HG02798 (cell line): ENCODE measurements around the gene GLS.
"Not testable (repeated sequence)": the region's sequence is repeated elsewhere in the genome, so short reads cannot be mapped to it uniquely, and the experiment has no call there.

Experiments
- ATAC-seq: cut with Tn5 transposase; IDR thresholded peaks from one replicate; pipeline ENCODE4 v1.9.1; 2021; ENCODE audit warnings: mild to moderate bottlenecking; ENCODE audit not compliant: unreplicated experiment, poor library complexity

The GLS gene

GRCh38 chr2:190880378-190881083 lies at the start of gene GLS:
Gene GLS, plus strand, starts transcription at chr2:190880821. Its CDS starts 264 bp downstream, at chr2:190881085.
- peak; percentile 79 for ATAC-seq

- no peak for ATAC-seq
These were observed 48.7 kb upstream of the GLS start for GRCh38 chr2:190831941-190832340.

- no peak for ATAC-seq
These were observed 45.8 kb upstream of the GLS start for GRCh38 chr2:190834890-190835208.

GRCh38 chr2:190835303-190835930 lies 45.2 kb upstream of the GLS start:
- ATAC-seq, result no peak

- ATAC-seq, result no peak
These were observed 43.9 kb upstream of the GLS start for GRCh38 chr2:190836767-190837166.

GRCh38 chr2:190837420-190837819 lies 43.2 kb upstream of the GLS start:
- ATAC-seq, result no peak

GRCh38 chr2:190837952-190838361 lies 42.7 kb upstream of the GLS start:
- ATAC-seq, result no peak

- no peak for ATAC-seq
These were observed 42.1 kb upstream of the GLS start for GRCh38 chr2:190838492-190838910.

GRCh38 chr2:190840569-190841172 lies 40.0 kb upstream of the GLS start:
- ATAC-seq, result no peak

GRCh38 chr2:190841707-190842505 lies 38.7 kb upstream of the GLS start:
- ATAC-seq, result no peak

GRCh38 chr2:190842606-190843104 lies 38.0 kb upstream of the GLS start:
- no peak for ATAC-seq

- ATAC-seq, result peak; percentile 93
These were observed 36.5 kb upstream of the GLS start for GRCh38 chr2:190843890-190844699.

GRCh38 chr2:190844700-190845401 lies 35.8 kb upstream of the GLS start:
- no peak for ATAC-seq

- no peak for ATAC-seq
These were observed 33.9 kb upstream of the GLS start for GRCh38 chr2:190846746-190847145.

- no peak for ATAC-seq
These were observed 33.0 kb upstream of the GLS start for GRCh38 chr2:190847504-190848081.

- ATAC-seq, result no peak
These were observed 30.8 kb upstream of the GLS start for GRCh38 chr2:190849774-190850173.

- ATAC-seq, result not testable (repeated sequence)
These were observed 27.6 kb upstream of the GLS start for GRCh38 chr2:190853022-190853421.

- ATAC-seq, result peak; percentile 61
These were observed 26.9 kb upstream of the GLS start for GRCh38 chr2:190853531-190854383.
